Mucosa of descending colon (tissue), 3 donors: Measurements from ENCODE around the gene CCNA1. TPM values are rescaled to one million over a fixed set of nuclear protein-coding genes. Genes with fewer than 3 reads are reported as not detected.

Experiments used
- ATAC-seq: fragments of 200-7000 bp; cut with Tn5 transposase; one replicate; pipeline ENCODE4 v1.9.1; 2020; ENCODE audit warnings: mild to moderate bottlenecking, moderate library complexity
- DNase-seq, 3 donors: peaks; one replicate each; pipeline ENCODE4 v3.0.0-alpha.2; 2020
- H3K36me3 ChIP-seq: fragments of 200-600 bp; one replicate; pipeline ENCODE4 v1.8.0; 2021; ENCODE audit warnings: low read depth, mild to moderate bottlenecking
- H3K4me1 ChIP-seq: fragments of 200-600 bp; one replicate; pipeline ENCODE4 v1.8.0; 2021; ENCODE audit warnings: low read depth, mild to moderate bottlenecking
- H3K4me3 ChIP-seq: fragments of 200-600 bp; one replicate; pipeline ENCODE4 v1.8.0; 2021; ENCODE audit warnings: mild to moderate bottlenecking
- H3K9me3 ChIP-seq: fragments of 200-600 bp; one replicate; pipeline ENCODE4 v1.8.0; 2021; ENCODE audit warnings: mild to moderate bottlenecking
- intact Hi-C, 2 donors: fragments of 100-400 bp; cut with DNase I in 1 of 2; cut with micrococcal nuclease in 1 of 2; formaldehyde crosslinking; loops; one replicate each; pipeline versions ENCODE4 v1.11.0 to v1.11.1; 2022; cut with DNase I, micrococcal nuclease
- total RNA-seq, 3 donors: library from RNA; stranded (reverse); fragmentation: NEBNext Ultra II Directional in 2 of 3; extraction: Animal tissue kit (Norgen Biotek cat#: 25700) in 2 of 3; gene quantifications; one replicate each; pipeline versions ENCODE4 v1.2.1 to v1.2.4, GENCODE V29; 2021 to 2023
- TF ChIP-seq, protein P1 (sequence below): fragments of 200-600 bp; IDR thresholded peaks from one replicate; pipeline ENCODE4 v1.8.0; 2022; ENCODE audit warnings: antibody characterized with exemption, mild to moderate bottlenecking
- donor health status: DM: no; HTN: no; CAD: no; lungs with moderate emphysema.
- donor health status: DM: no; HTN: no; CAD: no.
- donor health status: DM: no; HTN: yes; CAD: no.

CCNA1 gene
- total RNA-seq, 3 donors from 2014 or later = 0.79 TPM; not detected in 2

DNA sequence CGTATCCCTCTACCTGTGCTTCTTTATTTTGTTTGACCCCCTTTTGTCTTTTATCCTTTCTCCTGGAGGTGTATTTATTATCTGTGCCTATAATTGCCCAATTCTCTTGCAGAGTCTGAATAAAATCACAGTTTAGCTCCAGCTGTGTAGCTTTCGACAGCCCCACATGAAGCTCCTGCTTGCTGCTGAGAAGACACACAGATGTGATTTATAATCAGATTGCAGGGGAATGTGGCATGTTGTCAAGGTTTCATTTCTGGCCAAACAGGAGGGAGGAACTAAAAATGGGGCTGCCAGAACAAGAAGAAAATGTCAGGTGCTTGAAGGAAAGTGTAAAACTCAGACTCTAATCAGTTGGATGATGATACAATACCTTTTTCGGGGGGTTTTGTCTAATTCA lies 22.7 kb downstream of the CCNA1 start:
- Histone ChIP-seq H3K4me1 (no peaks in the 10 kb centered on the region), H3K36me3 (no peaks in the 10 kb centered on the region), H3K9me3 (no peaks in the 10 kb centered on the region), H3K4me3 (no peak overlapping the region)
- TF ChIP-seq, protein P1, sequence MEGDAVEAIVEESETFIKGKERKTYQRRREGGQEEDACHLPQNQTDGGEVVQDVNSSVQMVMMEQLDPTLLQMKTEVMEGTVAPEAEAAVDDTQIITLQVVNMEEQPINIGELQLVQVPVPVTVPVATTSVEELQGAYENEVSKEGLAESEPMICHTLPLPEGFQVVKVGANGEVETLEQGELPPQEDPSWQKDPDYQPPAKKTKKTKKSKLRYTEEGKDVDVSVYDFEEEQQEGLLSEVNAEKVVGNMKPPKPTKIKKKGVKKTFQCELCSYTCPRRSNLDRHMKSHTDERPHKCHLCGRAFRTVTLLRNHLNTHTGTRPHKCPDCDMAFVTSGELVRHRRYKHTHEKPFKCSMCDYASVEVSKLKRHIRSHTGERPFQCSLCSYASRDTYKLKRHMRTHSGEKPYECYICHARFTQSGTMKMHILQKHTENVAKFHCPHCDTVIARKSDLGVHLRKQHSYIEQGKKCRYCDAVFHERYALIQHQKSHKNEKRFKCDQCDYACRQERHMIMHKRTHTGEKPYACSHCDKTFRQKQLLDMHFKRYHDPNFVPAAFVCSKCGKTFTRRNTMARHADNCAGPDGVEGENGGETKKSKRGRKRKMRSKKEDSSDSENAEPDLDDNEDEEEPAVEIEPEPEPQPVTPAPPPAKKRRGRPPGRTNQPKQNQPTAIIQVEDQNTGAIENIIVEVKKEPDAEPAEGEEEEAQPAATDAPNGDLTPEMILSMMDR = no peak
- intact Hi-C loops = no loop called here
- no peak for DNase-seq
- no peak for ATAC-seq

DNA sequence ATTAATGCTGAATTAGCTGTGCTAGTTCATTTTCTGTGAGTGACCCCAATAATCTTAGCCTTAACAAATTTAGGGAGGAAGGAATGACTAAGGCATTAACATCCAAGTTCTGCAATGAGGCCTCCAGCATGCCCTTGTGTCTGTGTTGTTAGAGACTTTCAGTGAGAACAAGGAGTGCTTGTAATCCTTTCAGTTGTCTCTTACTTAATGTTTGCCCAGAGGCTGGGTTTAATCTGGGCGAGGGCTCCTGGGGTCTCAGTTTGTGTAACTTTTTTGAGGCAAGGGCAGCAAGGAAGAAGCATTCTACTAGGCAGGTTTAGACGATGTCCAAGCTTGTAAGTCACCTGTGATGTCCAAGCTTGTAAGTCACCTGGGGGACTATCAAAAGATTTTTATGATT lies 24.3 kb downstream of the CCNA1 start:
- Histone ChIP-seq H3K4me1 (no peaks in the 10 kb centered on the region), H3K9me3 (no peaks in the 10 kb centered on the region), H3K36me3 (no peaks in the 10 kb centered on the region), H3K4me3 (no peak overlapping the region)
- ATAC-seq (no peak), DNase-seq (no peak)
- intact Hi-C loops = no loop called here
- TF ChIP-seq, protein P1 = no peak

DNA sequence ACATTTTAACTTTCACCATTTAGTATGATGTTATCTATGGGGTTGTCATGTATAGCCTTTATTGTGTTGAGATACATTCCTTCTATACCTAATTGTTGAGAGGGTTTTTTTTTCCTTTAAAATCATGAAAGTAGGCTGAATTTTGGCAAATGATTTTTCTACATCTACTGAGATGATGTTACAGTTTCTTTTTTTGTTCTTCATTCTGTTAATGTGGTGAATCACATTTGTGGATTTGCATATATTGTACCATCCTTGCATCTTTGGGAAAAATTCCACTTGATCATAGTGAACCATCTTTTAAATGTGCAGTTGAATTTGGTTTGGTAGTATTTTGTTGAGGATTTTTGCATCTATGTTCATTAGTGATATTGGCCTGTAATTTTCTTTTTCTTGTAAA lies 29.2 kb downstream of the CCNA1 start:
- intact Hi-C loops = no loop called here
- no peak for ATAC-seq

DNA sequence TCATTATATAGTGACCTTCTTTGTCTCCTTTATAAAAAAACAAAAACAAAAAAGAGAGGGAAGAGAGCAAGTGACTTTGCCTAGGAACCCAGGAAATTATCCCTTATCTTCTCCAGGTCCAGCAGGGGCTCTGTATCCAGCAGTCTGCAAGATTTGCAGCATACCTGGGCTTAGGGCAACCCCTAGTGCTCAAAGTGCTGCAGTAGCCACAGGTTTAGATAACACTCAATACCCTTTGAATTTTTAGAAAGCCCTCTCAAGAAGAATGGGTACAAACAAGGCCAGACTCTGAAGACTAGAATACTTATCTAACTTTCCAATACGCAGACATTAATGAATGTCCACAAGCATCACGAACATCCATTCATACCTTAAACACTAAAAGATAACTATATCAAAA lies 43.2 kb downstream of the CCNA1 start:
- peaks cover 4% of the 10 kb centered on the region for H3K9me3 ChIP-seq
- no peak for ATAC-seq
- no peak overlapping the region for H3K4me3 ChIP-seq
- DNase-seq = no peak
- intact Hi-C loops = no loop called here
- TF ChIP-seq, protein P1 = no peak
- no peaks in the 10 kb centered on the region for H3K36me3 ChIP-seq
- H3K4me1 ChIP-seq = no peaks in the 10 kb centered on the region

More for the DNA sequence above, 29.2 kb downstream of the CCNA1 start:
- no peak for DNase-seq
- Histone ChIP-seq H3K4me1 (no peaks in the 10 kb centered on the region), H3K9me3 (no peaks in the 10 kb centered on the region), H3K4me3 (no peak overlapping the region), H3K36me3 (no peaks in the 10 kb centered on the region)
- TF ChIP-seq, protein P1 = no peak

DNA sequence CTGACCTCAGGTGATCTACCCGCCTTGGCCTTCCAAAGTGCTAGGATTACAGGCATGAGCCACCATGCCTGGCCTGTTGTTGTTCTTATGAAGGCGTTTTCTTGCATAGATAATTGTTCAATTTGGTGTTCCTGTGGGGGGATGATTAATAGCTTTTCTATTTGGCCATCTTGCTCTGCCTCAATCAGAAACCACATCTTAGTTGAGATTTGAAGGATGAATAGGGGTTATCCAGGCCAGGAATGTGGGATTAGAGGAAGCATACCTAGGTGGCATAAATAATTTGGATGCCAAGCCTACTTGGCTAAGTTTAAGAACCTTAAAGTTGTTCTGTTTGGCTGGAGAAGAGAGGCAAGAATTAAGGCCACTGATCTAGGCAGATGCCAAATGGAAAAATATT lies 44.4 kb downstream of the CCNA1 start:
- no peaks in the 10 kb centered on the region for H3K36me3 ChIP-seq
- no peak for ATAC-seq
- DNase-seq = no peak
- H3K4me1 ChIP-seq = no peaks in the 10 kb centered on the region
- peaks cover 4% of the 10 kb centered on the region for H3K9me3 ChIP-seq
- intact Hi-C loops = no loop called here
- TF ChIP-seq, protein P1 = no peak
- H3K4me3 ChIP-seq = no peak overlapping the region

DNA sequence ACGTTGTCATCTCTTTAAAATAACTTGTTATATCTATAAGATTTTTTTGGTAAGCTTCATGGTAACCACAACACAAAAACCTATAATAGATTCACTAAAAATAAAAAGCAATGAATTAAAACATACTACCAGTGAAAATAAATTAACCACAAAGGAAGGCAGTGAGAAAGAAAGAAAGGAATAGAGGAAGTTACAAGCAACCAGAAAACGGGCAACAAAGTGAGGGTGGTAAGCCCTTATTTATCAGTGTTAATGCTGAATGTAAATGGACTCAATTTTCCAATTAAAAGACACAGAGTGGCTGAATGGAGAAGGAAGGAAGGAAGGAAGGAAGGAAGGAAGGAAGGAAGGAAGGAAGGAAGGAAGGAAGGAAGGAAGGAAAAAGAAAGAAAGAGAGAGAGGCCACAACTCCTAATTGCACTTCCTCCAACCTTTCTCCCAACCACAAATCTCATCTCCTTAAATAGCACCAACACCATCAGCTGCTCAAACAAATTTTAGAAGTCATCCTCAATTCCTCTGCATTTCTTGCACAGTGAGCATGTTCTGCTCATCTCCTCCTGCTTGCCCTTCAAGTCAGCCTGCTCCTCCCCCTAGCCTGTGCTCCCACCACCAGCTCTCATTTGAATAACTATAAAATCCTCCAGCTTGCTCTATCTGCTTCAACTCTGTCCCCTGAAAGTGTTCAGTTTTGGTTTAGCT lies 48.6 kb downstream of the CCNA1 start:
- H3K9me3 ChIP-seq = no peaks in the 10 kb centered on the region
- TF ChIP-seq, protein P1 = no peak
- H3K4me1 ChIP-seq = no peaks in the 10 kb centered on the region
- intact Hi-C loops = no loop called here
- no peak for ATAC-seq
- no peaks in the 10 kb centered on the region for H3K36me3 ChIP-seq
- H3K4me3 ChIP-seq = no peak overlapping the region
- no peak for DNase-seq
